Chondrocyte (in vitro differentiated cells): Measurements from ENCODE around the gene EEF2K. TPM values are rescaled to one million over a fixed set of nuclear protein-coding genes. Genes with fewer than 3 reads are reported as not detected.

Experiments used
- DNase-seq: peaks from one replicate; pipeline ENCODE4 v3.0.0; 2021; ENCODE audit warnings: mixed read lengths, low spot score
- H3K27ac Mint-ChIP-seq: one replicate; pipeline ENCODE4 v1.8.0; 2021; ENCODE audit warnings: mild to moderate bottlenecking, moderate library complexity, mixed read lengths; ENCODE audit not compliant: unreplicated experiment
- H3K27me3 Mint-ChIP-seq: 2 replicates; pipeline ENCODE4 v1.8.0; 2021; ENCODE audit warnings: low read depth, mixed read lengths
- H3K36me3 Mint-ChIP-seq: 2 replicates; pipeline ENCODE4 v1.8.0; 2021; ENCODE audit warnings: low read depth, mixed read lengths
- H3K4me1 Mint-ChIP-seq: 2 replicates; pipeline ENCODE4 v1.8.0; 2021; ENCODE audit warnings: low read depth, mild to moderate bottlenecking, mixed read lengths
- H3K4me3 Mint-ChIP-seq: one replicate; pipeline ENCODE4 v1.8.0; 2021; ENCODE audit warnings: mild to moderate bottlenecking, moderate library complexity, mixed read lengths; ENCODE audit not compliant: unreplicated experiment
- H3K9me3 Mint-ChIP-seq: 2 replicates; pipeline ENCODE4 v1.8.0; 2021; ENCODE audit warnings: low read depth, mixed read lengths
- total RNA-seq: library from RNA; stranded (reverse); gene quantifications from 3 replicates; pipeline ENCODE4 v1.2.1, GENCODE V29; 2021
- TF ChIP-seq, protein P1 (sequence below): fragments of 200-600 bp; sonication (generic); IDR thresholded peaks from 2 replicates; pipeline ENCODE4 v1.5.0; 2021; ENCODE audit warnings: antibody characterized with exemption, mild to moderate bottlenecking, moderate library complexity

Gene EEF2K
- total RNA-seq, 1 donor from 2014 or later: 32.6 TPM

DNA sequence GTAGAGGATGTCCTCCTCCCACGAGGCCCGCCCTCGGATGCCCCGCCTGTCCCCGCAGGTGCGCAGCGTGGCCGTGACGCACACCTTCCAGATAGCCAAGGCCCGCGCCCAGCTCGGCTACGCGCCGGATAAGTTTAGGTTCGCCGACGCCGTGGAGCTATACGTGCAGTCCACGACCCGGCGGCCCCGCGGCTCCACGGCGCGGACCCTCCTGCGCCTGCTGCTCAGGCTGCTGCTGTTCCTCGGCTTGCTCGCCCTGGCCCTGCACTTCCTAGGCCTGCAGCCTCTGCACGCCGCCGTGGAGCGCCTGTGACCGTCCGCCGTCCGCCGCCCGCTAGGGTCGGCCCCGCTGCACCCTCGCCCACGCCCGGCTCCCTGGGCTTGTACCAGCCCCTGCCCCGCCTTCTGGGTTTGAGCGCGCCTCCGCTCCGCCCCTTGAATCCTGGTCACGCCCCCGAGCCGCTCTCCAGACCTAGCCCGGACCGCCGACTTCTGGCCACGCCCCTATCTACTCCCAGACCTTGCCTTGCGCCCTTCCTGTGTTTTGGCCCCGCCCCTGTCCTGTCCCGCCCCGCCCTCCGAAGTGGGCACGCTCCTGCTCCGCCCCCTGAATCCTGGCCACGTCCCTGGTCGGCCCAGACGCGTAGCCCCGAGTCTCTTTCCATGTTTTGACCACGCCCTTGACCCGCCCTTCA is 15.8 kb upstream of the EEF2K start:
- H3K27me3 Mint-ChIP-seq: no peaks in the 10 kb centered on the region
- H3K9me3 Mint-ChIP-seq: no peaks in the 10 kb centered on the region
- H3K27ac Mint-ChIP-seq: peak overlapping the region; percentile 100
- H3K4me1 Mint-ChIP-seq: peaks cover 26% of the 10 kb centered on the region
- DNase-seq: no peak
- no peaks in the 10 kb centered on the region for H3K36me3 Mint-ChIP-seq
- TF ChIP-seq, protein P1, sequence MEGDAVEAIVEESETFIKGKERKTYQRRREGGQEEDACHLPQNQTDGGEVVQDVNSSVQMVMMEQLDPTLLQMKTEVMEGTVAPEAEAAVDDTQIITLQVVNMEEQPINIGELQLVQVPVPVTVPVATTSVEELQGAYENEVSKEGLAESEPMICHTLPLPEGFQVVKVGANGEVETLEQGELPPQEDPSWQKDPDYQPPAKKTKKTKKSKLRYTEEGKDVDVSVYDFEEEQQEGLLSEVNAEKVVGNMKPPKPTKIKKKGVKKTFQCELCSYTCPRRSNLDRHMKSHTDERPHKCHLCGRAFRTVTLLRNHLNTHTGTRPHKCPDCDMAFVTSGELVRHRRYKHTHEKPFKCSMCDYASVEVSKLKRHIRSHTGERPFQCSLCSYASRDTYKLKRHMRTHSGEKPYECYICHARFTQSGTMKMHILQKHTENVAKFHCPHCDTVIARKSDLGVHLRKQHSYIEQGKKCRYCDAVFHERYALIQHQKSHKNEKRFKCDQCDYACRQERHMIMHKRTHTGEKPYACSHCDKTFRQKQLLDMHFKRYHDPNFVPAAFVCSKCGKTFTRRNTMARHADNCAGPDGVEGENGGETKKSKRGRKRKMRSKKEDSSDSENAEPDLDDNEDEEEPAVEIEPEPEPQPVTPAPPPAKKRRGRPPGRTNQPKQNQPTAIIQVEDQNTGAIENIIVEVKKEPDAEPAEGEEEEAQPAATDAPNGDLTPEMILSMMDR: peak; percentile 25
- peak overlapping the region; percentile 91 for H3K4me3 Mint-ChIP-seq

DNA sequence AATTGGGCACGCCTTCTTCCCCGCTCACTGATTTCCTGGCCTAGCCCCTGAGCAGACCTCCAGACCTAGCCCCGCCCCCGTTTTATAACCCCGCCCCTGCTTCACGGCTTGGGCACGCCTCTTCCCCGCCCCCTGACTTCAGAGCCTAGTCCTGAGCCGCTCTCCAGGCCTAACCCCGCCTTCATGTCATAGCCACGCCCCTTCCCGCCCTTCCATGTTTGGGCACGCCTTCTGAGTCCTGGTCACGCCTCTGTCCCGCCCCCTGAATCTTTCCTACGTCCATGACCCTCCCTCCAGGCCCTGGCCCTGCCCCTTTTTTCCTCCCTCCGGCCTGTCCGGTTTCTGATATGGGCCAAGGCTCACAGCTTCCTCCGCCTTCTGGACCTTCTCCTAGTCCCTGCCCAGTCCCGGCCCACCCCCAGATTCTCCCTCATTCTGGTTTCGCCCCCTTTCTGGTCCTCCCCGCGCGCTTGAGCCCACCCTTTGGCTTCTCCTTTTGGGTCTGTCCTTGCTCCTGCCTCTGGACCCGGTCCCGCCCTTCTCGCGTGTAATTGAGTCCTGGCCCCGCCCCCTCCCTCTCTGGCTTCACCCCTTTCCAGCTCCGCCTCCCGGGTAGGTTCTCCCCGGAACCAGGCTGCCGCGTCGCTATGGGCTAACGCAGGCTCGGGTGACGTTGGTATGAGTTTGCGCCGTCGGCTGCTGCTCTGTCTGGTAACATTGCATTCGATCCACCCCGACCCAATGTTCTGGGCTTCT is 15.1 kb upstream of the EEF2K start:
- peaks cover 28% of the 10 kb centered on the region for H3K4me1 Mint-ChIP-seq
- H3K9me3 Mint-ChIP-seq: no peaks in the 10 kb centered on the region
- peak; percentile 99 for DNase-seq
- H3K4me3 Mint-ChIP-seq: peak overlapping the region; percentile 91
- H3K27ac Mint-ChIP-seq: peak overlapping the region; percentile 100
- no peaks in the 10 kb centered on the region for H3K36me3 Mint-ChIP-seq
- TF ChIP-seq, protein P1: no peak
- H3K27me3 Mint-ChIP-seq: no peaks in the 10 kb centered on the region

DNA sequence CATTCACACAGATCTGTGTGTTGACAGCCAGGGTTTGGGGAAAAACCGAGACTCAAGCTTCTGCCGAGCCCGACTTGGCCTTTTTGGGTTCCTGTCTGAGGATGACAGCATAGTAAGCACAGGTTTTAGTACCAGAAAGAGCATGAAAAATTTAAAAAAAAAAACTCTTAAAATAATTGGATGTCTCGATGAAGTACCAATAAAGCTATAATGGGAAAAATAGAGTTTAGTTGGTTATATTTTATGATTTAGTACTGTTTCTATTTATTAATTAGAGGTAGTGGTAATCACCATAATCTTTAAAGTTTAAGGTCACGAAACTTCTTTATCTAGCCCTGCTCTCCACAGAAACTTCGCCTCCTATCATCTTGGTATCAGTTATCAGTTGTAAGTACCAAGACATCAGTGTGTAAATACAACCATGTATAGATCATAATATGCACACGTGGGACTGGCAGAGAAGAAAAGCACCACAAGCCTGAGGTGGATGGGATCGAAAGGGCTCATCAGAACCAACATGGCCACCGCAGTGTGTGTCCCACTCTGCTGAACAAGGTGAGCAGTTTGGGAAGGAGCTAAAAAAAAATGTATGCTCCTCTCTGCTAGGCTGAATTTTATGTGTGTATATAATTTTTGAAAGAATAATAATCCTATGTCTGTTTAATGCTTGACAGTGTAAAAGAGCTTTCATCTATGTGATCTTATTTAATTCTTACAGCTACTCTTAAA is 14.4 kb upstream of the EEF2K start:
- peaks cover 30% of the 10 kb centered on the region for H3K4me1 Mint-ChIP-seq
- no peaks in the 10 kb centered on the region for H3K27me3 Mint-ChIP-seq
- H3K27ac Mint-ChIP-seq: peak overlapping the region; percentile 100

DNA sequence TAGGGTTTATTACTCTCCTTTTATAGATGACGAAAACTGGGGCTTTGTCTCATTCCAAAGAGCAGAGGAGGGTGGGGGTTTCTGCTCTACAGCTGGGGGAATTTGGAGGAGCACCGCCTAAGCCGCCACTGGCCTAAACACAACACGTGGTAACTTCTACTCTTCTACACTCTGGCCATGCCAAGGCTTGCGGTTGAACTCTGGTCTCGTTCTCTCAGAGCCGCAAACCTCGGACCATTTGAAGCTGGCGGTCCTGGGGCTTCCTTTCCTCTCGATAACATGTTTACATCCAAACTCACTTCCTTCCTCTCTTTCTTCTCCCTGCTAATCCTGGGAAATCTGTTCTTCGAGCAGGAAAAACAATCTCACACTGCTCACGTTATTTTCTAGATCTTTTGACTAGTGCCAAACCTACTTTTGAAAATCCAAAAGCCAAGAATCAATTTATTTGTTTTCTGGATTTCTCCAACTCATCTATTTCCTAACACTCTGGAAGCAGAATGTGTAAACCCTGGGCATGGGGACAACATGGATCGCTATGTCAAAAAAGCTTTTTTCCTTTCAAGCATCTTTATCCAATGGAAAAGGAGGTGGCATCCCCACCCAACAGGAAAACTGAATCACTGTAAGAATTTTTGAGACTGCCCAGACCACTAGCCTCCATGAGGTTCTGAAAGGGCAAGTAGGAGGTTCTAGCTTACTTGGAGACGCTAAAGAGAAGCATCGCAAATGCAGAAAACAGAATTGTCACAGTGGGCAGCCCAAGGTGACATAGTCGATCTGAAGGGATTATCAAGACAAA is 13.6 kb upstream of the EEF2K start:
- H3K36me3 Mint-ChIP-seq: no peaks in the 10 kb centered on the region
- peak overlapping the region; percentile 100 for H3K27ac Mint-ChIP-seq
- no peaks in the 10 kb centered on the region for H3K27me3 Mint-ChIP-seq
- DNase-seq: no peak
- TF ChIP-seq, protein P1: no peak
- H3K4me1 Mint-ChIP-seq: peaks cover 30% of the 10 kb centered on the region
- H3K4me3 Mint-ChIP-seq: peak overlapping the region; percentile 91
- H3K9me3 Mint-ChIP-seq: no peaks in the 10 kb centered on the region

More for the DNA sequence above, 14.4 kb upstream of the EEF2K start:
- peak overlapping the region; percentile 91 for H3K4me3 Mint-ChIP-seq
- TF ChIP-seq, protein P1: no peak
- H3K36me3 Mint-ChIP-seq: no peaks in the 10 kb centered on the region
- no peak for DNase-seq
- H3K9me3 Mint-ChIP-seq: no peaks in the 10 kb centered on the region
